LHCN-M2 (cell line): ENCODE results near the gene NQO2. TPM values are rescaled to one million over a fixed set of nuclear protein-coding genes. Genes with fewer than 3 reads are reported as not detected.

Experiments used
- total RNA-seq: library from RNA; depleted of rRNA; stranded (reverse); fragments of >200 nt; gene quantifications from 2 replicates; pipeline ENCODE4 v1.2.3, GENCODE V29; 2014; rRNA removed

Gene NQO2
- total RNA-seq, 1 experiment from 2014 or later, result 28.8 TPM

Other genes starting within 250 kb of the NQO2 start
- gene MYLK4, start 249.0 kb upstream of the NQO2 start, total RNA-seq, result 0.26 and 0.40 TPM in 2 replicates
- gene WRNIP1, start 234.5 kb upstream of the NQO2 start, total RNA-seq, result 66.4 and 75.0 TPM in 2 replicates
- gene SERPINB1, start 158.0 kb upstream of the NQO2 start, total RNA-seq, result 13.0 and 18.9 TPM in 2 replicates
- gene SERPINB9, start 96.6 kb upstream of the NQO2 start, total RNA-seq, result 1.7 and 3.2 TPM in 2 replicates
- gene SERPINB6, start 28.3 kb upstream of the NQO2 start, total RNA-seq, result 150 and 160 TPM in 2 replicates
- 17.5 and 19.7 TPM in 2 replicates for gene RIPK1, start 68.6 kb downstream of the NQO2 start, total RNA-seq
- gene BPHL, start 118.8 kb downstream of the NQO2 start, total RNA-seq, result 22.5 and 28.0 TPM in 2 replicates
- gene TUBB2A, start 157.7 kb downstream of the NQO2 start, total RNA-seq, result 197 TPM in 2 replicates
- 23.3 and 31.3 TPM in 2 replicates for gene TUBB2B, start 227.8 kb downstream of the NQO2 start, total RNA-seq